ENCODE data around the gene CSPG5. TPM values are rescaled to one million over a fixed set of nuclear protein-coding genes. Genes with fewer than 3 reads are reported as not detected.

Gene CSPG5
- total and polyA plus RNA-seq, 4 experiments from 2014 or later = 0.20 to 0.42 TPM; not detected in 2

GRCh38 chr3:47565734-47566550 is 12.7 kb downstream of the CSPG5 start:
- ChIA-PET POLR2A (ENCODE audit: partially characterized antibody) (no interaction called here), CTCF (ENCODE audit: partially characterized antibody) (no interaction called here)
- intact Hi-C loops (cut with micrococcal nuclease) = no loop called here
- Mint-ChIP-seq H3K27ac (no peak overlapping the region), H3K4me1 (no peaks in the 10 kb centered on the region), H3K4me3 (no peak overlapping the region), H3K9me3 (no peaks in the 10 kb centered on the region), H3K36me3 (no peaks in the 10 kb centered on the region), H3K27me3 (no peaks in the 10 kb centered on the region)
- DNase-seq = no peak
- Histone ChIP-seq H3K4me1 (ENCODE audit: insufficient read depth, low read length) (no peaks in the 10 kb centered on the region), H3K4me3 (ENCODE audit: low read length in 2 of 2) (no peak overlapping the region), H3K27me3 (ENCODE audit: insufficient read depth, low read length) (no peaks in the 10 kb centered on the region), H3K9me3 (ENCODE audit: control insufficient read depth in 1 of 2, low read length in 2 of 2) (no peaks in the 10 kb centered on the region), H3K36me3 (ENCODE audit: insufficient read depth, low read length) (no peaks in the 10 kb centered on the region), H3K27ac (ENCODE audit: low read depth, low read length) (no peak overlapping the region)

- H3K27me3 Mint-ChIP-seq = peaks cover 5 to 6% of the 10 kb centered on the region in 2 donors
- POLR2A ChIA-PET (ENCODE audit: partially characterized antibody) = interaction anchor here (0.6 kb wide), 1 partner anchor 441 kb away, joined by 3 read pairs; no protein-coding TSS in a partner anchor
- Histone ChIP-seq H3K27ac (ENCODE audit: low read depth, low read length) (no peak overlapping the region), H3K27me3 (ENCODE audit: insufficient read depth, low read length) (no peaks in the 10 kb centered on the region), H3K4me1 (ENCODE audit: insufficient read depth, low read length) (no peaks in the 10 kb centered on the region), H3K36me3 (ENCODE audit: insufficient read depth, low read length) (no peaks in the 10 kb centered on the region), H3K9me3 (ENCODE audit: control insufficient read depth in 1 of 2, low read length in 2 of 2) (no peaks in the 10 kb centered on the region), H3K4me3 (ENCODE audit: low read length in 2 of 2) (no peak overlapping the region)
- CTCF ChIA-PET (ENCODE audit: partially characterized antibody) = interaction anchor here (1.4 kb wide), 1 partner anchor 9 kb away, joined by 3 read pairs; no protein-coding TSS in a partner anchor
- no peak overlapping the region for H3K27ac Mint-ChIP-seq
- H3K4me3 Mint-ChIP-seq = no peak overlapping the region
- intact Hi-C loops (cut with micrococcal nuclease) = no loop called here
- peaks cover 0 to 6% (median 0%) of the 10 kb centered on the region in 8 donors for H3K9me3 Mint-ChIP-seq
- H3K36me3 Mint-ChIP-seq = no peaks in the 10 kb centered on the region
- no peaks in the 10 kb centered on the region for H3K4me1 Mint-ChIP-seq
- no peak for DNase-seq
Observed at GRCh38 chr3:47556351-47556750, 22.3 kb downstream of the CSPG5 start.

- Histone ChIP-seq H3K27me3 (ENCODE audit: insufficient read depth, low read length) (no peaks in the 10 kb centered on the region), H3K9me3 (ENCODE audit: control insufficient read depth in 1 of 2, low read length in 2 of 2) (no peaks in the 10 kb centered on the region), H3K36me3 (ENCODE audit: insufficient read depth, low read length) (no peaks in the 10 kb centered on the region), H3K4me3 (ENCODE audit: low read length in 2 of 2) (no peak overlapping the region), H3K4me1 (ENCODE audit: insufficient read depth, low read length) (no peaks in the 10 kb centered on the region), H3K27ac (ENCODE audit: low read depth, low read length) (no peak overlapping the region)
- peaks cover 0 to 4% (median 0%) of the 10 kb centered on the region in 4 donors for H3K4me1 Mint-ChIP-seq
- intact Hi-C loops (cut with micrococcal nuclease) = no loop called here
- H3K27ac Mint-ChIP-seq = no peak overlapping the region
- peaks cover 5 to 11% of the 10 kb centered on the region in 2 donors for H3K27me3 Mint-ChIP-seq
- H3K9me3 Mint-ChIP-seq = peaks cover 0 to 6% (median 0%) of the 10 kb centered on the region in 8 donors
- no peak for DNase-seq
- no peak overlapping the region for H3K4me3 Mint-ChIP-seq
- ChIA-PET CTCF (ENCODE audit: partially characterized antibody) (no interaction called here), POLR2A (ENCODE audit: partially characterized antibody) (no interaction called here)
- no peaks in the 10 kb centered on the region for H3K36me3 Mint-ChIP-seq
Observed at GRCh38 chr3:47554335-47554734, 24.3 kb downstream of the CSPG5 start.

- peaks cover 0 to 6% (median 0%) of the 10 kb centered on the region in 8 donors for H3K9me3 Mint-ChIP-seq
Observed at GRCh38 chr3:47553407-47553806, 25.3 kb downstream of the CSPG5 start.

GRCh38 chr3:47542471-47543173 is 36.0 kb downstream of the CSPG5 start:
- ChIA-PET POLR2A (ENCODE audit: partially characterized antibody) (no interaction called here), CTCF (ENCODE audit: partially characterized antibody) (no interaction called here)
- intact Hi-C loops (cut with micrococcal nuclease) = no loop called here
- Histone ChIP-seq H3K36me3 (ENCODE audit: insufficient read depth, low read length) (no peaks in the 10 kb centered on the region), H3K27me3 (ENCODE audit: insufficient read depth, low read length) (no peaks in the 10 kb centered on the region), H3K4me1 (ENCODE audit: insufficient read depth, low read length) (no peaks in the 10 kb centered on the region), H3K9me3 (ENCODE audit: control insufficient read depth in 1 of 2, low read length in 2 of 2) (no peaks in the 10 kb centered on the region), H3K27ac (ENCODE audit: low read depth, low read length) (no peak overlapping the region), H3K4me3 (ENCODE audit: low read length in 2 of 2) (no peak overlapping the region)
- DNase-seq = no peak
- Mint-ChIP-seq H3K9me3 (no peaks in the 10 kb centered on the region), H3K4me1 (peaks cover 0 to 2% (median 0%) of the 10 kb centered on the region in 4 donors), H3K4me3 (no peak overlapping the region), H3K36me3 (no peaks in the 10 kb centered on the region), H3K27me3 (peaks cover 3 to 5% of the 10 kb centered on the region in 2 donors), H3K27ac (no peak overlapping the region)

More at GRCh38 chr3:47553407-47553806, 25.3 kb downstream of the CSPG5 start:
- no peaks in the 10 kb centered on the region for H3K36me3 ChIP-seq (ENCODE audit: insufficient read depth, low read length)
- H3K27ac ChIP-seq (ENCODE audit: low read depth, low read length) = no peak overlapping the region
- H3K4me3 ChIP-seq (ENCODE audit: low read length in 2 of 2) = no peak overlapping the region
- ChIA-PET CTCF (ENCODE audit: partially characterized antibody) (interaction anchor here (0.8 kb wide), 1 partner anchor 27 kb away, joined by 3 read pairs; no protein-coding TSS in a partner anchor), POLR2A (ENCODE audit: partially characterized antibody) (no interaction called here)
- H3K9me3 ChIP-seq (ENCODE audit: control insufficient read depth in 1 of 2, low read length in 2 of 2) = no peaks in the 10 kb centered on the region
- Mint-ChIP-seq H3K36me3 (no peaks in the 10 kb centered on the region), H3K4me1 (peaks cover 0 to 4% (median 0%) of the 10 kb centered on the region in 4 donors), H3K27ac (no peak overlapping the region), H3K27me3 (peaks cover 5 to 13% of the 10 kb centered on the region in 2 donors), H3K4me3 (no peak overlapping the region)
- no peaks in the 10 kb centered on the region for H3K27me3 ChIP-seq (ENCODE audit: insufficient read depth, low read length)
- no peak for DNase-seq
- H3K4me1 ChIP-seq (ENCODE audit: insufficient read depth, low read length) = no peaks in the 10 kb centered on the region
- intact Hi-C loops (cut with micrococcal nuclease) = no loop called here

- no peak for DNase-seq
- Mint-ChIP-seq H3K4me3 (no peak overlapping the region), H3K4me1 (peaks cover 0 to 2% (median 0%) of the 10 kb centered on the region in 4 donors), H3K9me3 (no peaks in the 10 kb centered on the region), H3K36me3 (no peaks in the 10 kb centered on the region), H3K27me3 (peaks cover 3 to 10% of the 10 kb centered on the region in 2 donors), H3K27ac (peak overlapping the region in 1 of 7 donors; percentile 2)
- Histone ChIP-seq H3K27me3 (ENCODE audit: insufficient read depth, low read length) (no peaks in the 10 kb centered on the region), H3K36me3 (ENCODE audit: insufficient read depth, low read length) (no peaks in the 10 kb centered on the region), H3K9me3 (ENCODE audit: control insufficient read depth in 1 of 2, low read length in 2 of 2) (no peaks in the 10 kb centered on the region), H3K4me1 (ENCODE audit: insufficient read depth, low read length) (no peaks in the 10 kb centered on the region), H3K27ac (ENCODE audit: low read depth, low read length) (no peak overlapping the region), H3K4me3 (ENCODE audit: low read length in 2 of 2) (no peak overlapping the region)
- ChIA-PET POLR2A (ENCODE audit: partially characterized antibody) (no interaction called here), CTCF (ENCODE audit: partially characterized antibody) (no interaction called here)
- intact Hi-C loops (cut with micrococcal nuclease) = no loop called here
Observed at GRCh38 chr3:47541583-47542108, 37.0 kb downstream of the CSPG5 start.

GRCh38 chr3:47540281-47540680 is 38.4 kb downstream of the CSPG5 start:
- Histone ChIP-seq H3K27me3 (ENCODE audit: insufficient read depth, low read length) (no peaks in the 10 kb centered on the region), H3K27ac (ENCODE audit: low read depth, low read length) (no peak overlapping the region), H3K4me1 (ENCODE audit: insufficient read depth, low read length) (no peaks in the 10 kb centered on the region), H3K9me3 (ENCODE audit: control insufficient read depth in 1 of 2, low read length in 2 of 2) (no peaks in the 10 kb centered on the region), H3K36me3 (ENCODE audit: insufficient read depth, low read length) (no peaks in the 10 kb centered on the region), H3K4me3 (ENCODE audit: low read length in 2 of 2) (no peak overlapping the region)
- POLR2A ChIA-PET (ENCODE audit: partially characterized antibody) = interaction anchor here (0.6 kb wide), 1 partner anchor 1897 kb away, joined by 3 read pairs; no protein-coding TSS in a partner anchor
- no peak for DNase-seq
- no peak overlapping the region for H3K27ac Mint-ChIP-seq
- CTCF ChIA-PET (ENCODE audit: partially characterized antibody) = interaction anchor here (0.7 to 1.3 kb wide), 2 partner anchors 11 to 18 kb away, joined by 3 to 4 read pairs; no protein-coding TSS in a partner anchor
- intact Hi-C loops (cut with micrococcal nuclease) = no loop called here
- no peak overlapping the region for H3K4me3 Mint-ChIP-seq
- H3K9me3 Mint-ChIP-seq = no peaks in the 10 kb centered on the region
- H3K27me3 Mint-ChIP-seq = peaks cover 3 to 10% of the 10 kb centered on the region in 2 donors
- peaks cover 0 to 2% (median 0%) of the 10 kb centered on the region in 4 donors for H3K4me1 Mint-ChIP-seq
- no peaks in the 10 kb centered on the region for H3K36me3 Mint-ChIP-seq

All from CD4-positive, alpha-beta memory T cell (primary cell).